A549 (cell line): ENCODE data around the gene ASXL2. TPM values are rescaled to one million over a fixed set of nuclear protein-coding genes. Genes with fewer than 3 reads are reported as not detected.

Experiments
- ATAC-seq, 2 experiments: fragments of 200-7000 bp in 1 of 2; fragments of >200 bp in 1 of 2; cut with Nextera tagmentation in 1 of 2; cut with Tn5 transposase in 1 of 2; 3 replicates each; pipeline versions ENCODE4 v1.8.0 to v1.9.1; 2018 to 2020; ENCODE audit warnings: mild to moderate bottlenecking in 1 of 2, moderate library complexity in 1 of 2
- CTCF ChIA-PET: fragments of 300-600 bp; sonication (Branson Sonifier 250); formaldehyde crosslinking; extraction: SDS; loops from one replicate; lab custom pipeline; 2021; ENCODE audit warnings: antibody characterized with exemption, inconsistent platforms; lab: Yijun Ruan, JAX
- POLR2A ChIA-PET: fragments of 350-600 bp; formaldehyde crosslinking; extraction: SDS; loops from one replicate; lab custom pipeline; 2021; ENCODE audit warnings: antibody characterized with exemption, inconsistent platforms; lab: Yijun Ruan, JAX
- DNase-seq, 2 experiments: peaks; one replicate each; pipeline versions ENCODE4 v3.0.0 to v3.0.0-alpha.2; 2011 to 2016; ENCODE audit warnings: low read depth in 1 of 2, low spot score in 1 of 2
- FAIRE-seq: peaks from 2 replicates; lab custom pipeline; 2011; peaks lifted over from hg19 to GRCh38; lab: Jason Lieb, UNC
- H3K27ac ChIP-seq, 2 experiments: fragments of >200 bp; sonication (Bioruptor Twin); formaldehyde crosslinking; 3 replicates each; pipeline ENCODE4 v1.5.1; 2016 to 2017
- H3K4me1 ChIP-seq: fragments of >200 bp; sonication (Bioruptor Twin); formaldehyde crosslinking; 3 replicates; pipeline ENCODE4 v1.6.1; 2016
- H3K4me2 ChIP-seq: fragments of >200 bp; sonication (Bioruptor Twin); formaldehyde crosslinking; 3 replicates; pipeline ENCODE4 v1.6.1; 2016
- H3K4me3 ChIP-seq: fragments of >200 bp; sonication (Bioruptor Twin); formaldehyde crosslinking; 3 replicates; pipeline ENCODE4 v1.5.1; 2016
- H3K9me3 ChIP-seq: fragments of >200 bp; sonication (Bioruptor Twin); formaldehyde crosslinking; 3 replicates; pipeline ENCODE4 v1.6.1; 2016
- CBX8 ChIP-seq: fragments of 200-600 bp; sonication (generic); IDR thresholded peaks from 2 replicates; pipeline ENCODE4 v1.6.1; 2016
- CHD4 ChIP-seq: fragments of 200-600 bp; sonication (generic); IDR thresholded peaks from 2 replicates; pipeline ENCODE4 v1.6.1; 2016; ENCODE audit warnings: antibody characterized with exemption, mild to moderate bottlenecking, borderline replicate concordance
- EHF ChIP-seq: fragments of 250-450 bp; sonication (Bioruptor Pico); IDR thresholded peaks from 2 replicates; pipeline ENCODE4 v1.5.0; 2020; ENCODE audit warnings: mild to moderate bottlenecking
- ELK1 ChIP-seq: fragments of 150-350 bp; IDR thresholded peaks from 2 replicates; pipeline ENCODE4 v1.6.1; 2014; ENCODE audit warnings: low read depth, mild to moderate bottlenecking, low read length
- ESRRA ChIP-seq: fragments of 150-350 bp; IDR thresholded peaks from 2 replicates; pipeline ENCODE4 v1.6.1; 2014; ENCODE audit warnings: mild to moderate bottlenecking, low read length, borderline replicate concordance
- HDAC2 ChIP-seq: fragments of 200-600 bp; sonication (generic); IDR thresholded peaks from 2 replicates; pipeline ENCODE4 v1.6.1; 2016
- HES2 ChIP-seq: fragments of >200 bp; sonication (Bioruptor Twin); formaldehyde crosslinking; IDR thresholded peaks from 2 replicates; pipeline ENCODE4 v1.6.1; 2016
- HEYL ChIP-seq: fragments of 250-450 bp; sonication (Bioruptor Pico); IDR thresholded peaks from 2 replicates; pipeline ENCODE4 v1.8.0; 2021; ENCODE audit warnings: mild to moderate bottlenecking, moderate library complexity
- HOXB13 ChIP-seq: fragments of 250-450 bp; sonication (Bioruptor Pico); IDR thresholded peaks from 2 replicates; pipeline ENCODE4 v1.5.0; 2020; ENCODE audit warnings: low read depth, mild to moderate bottlenecking, moderate library complexity
- KDM5A ChIP-seq: fragments of 200-600 bp; sonication (generic); IDR thresholded peaks from 2 replicates; pipeline ENCODE4 v1.6.1; 2016; ENCODE audit warnings: antibody characterized with exemption, mild to moderate bottlenecking
- MAFK ChIP-seq: fragments of 450-650 bp; IDR thresholded peaks from 2 replicates; pipeline ENCODE4 v1.6.1; 2014; ENCODE audit not compliant: partially characterized antibody
- MAX ChIP-seq: IDR thresholded peaks from 2 replicates; pipeline ENCODE4 v1.6.1; 2012
- MAZ ChIP-seq: fragments of 150-350 bp; IDR thresholded peaks from 2 replicates; pipeline ENCODE4 v1.6.1; 2014; ENCODE audit warnings: antibody characterized with exemption, low read depth, low read length, borderline replicate concordance
- MYC ChIP-seq: IDR thresholded peaks from 2 replicates; pipeline ENCODE4 v1.6.1; 2012; ENCODE audit warnings: mild to moderate bottlenecking, inconsistent platforms, low read length, improper control_type of control experiment, borderline replicate concordance
- NFE2L2 ChIP-seq: fragments of 150-350 bp; conservative IDR thresholded peaks from 2 replicates; pipeline ENCODE4 v1.6.1; 2014; ENCODE audit warnings: low read length
- RCOR1 ChIP-seq: fragments of 150-350 bp; IDR thresholded peaks from 2 replicates; pipeline ENCODE4 v1.6.1; 2014; ENCODE audit warnings: antibody characterized with exemption, low read length, low read depth
- REST ChIP-seq: fragments of 200-600 bp; sonication (generic); IDR thresholded peaks from 2 replicates; pipeline ENCODE4 v1.6.1; 2016; ENCODE audit warnings: antibody characterized with exemption, mild to moderate bottlenecking, moderate library complexity
- SMC3 ChIP-seq: fragments of >200 bp; sonication (Bioruptor Twin); formaldehyde crosslinking; IDR thresholded peaks from 3 replicates; pipeline ENCODE4 v1.6.1; 2018; ENCODE audit warnings: inconsistent platforms
- WGBS: methylation state at CpG from one replicate; pipeline ENCODE4 v1.1.6; 2017; ENCODE audit errors: missing lambda C conversion rate; 5-methylcytosine and 5-hydroxymethylcytosine counted together
- polyA plus RNA-seq, 4 experiments: library from polyadenylated mRNA; depleted of rRNA in 3 of 4; stranded (reverse); fragments of >200 nt; fragmentation: RNase III in 1 of 4; extraction: RNeasy Plus Mini Kit Qiagen cat#74134 plus additional on column Dnase treatment in 1 of 4; gene quantifications; 2 replicates in 3 of 4; 3 replicates in 1 of 4; pipeline ENCODE4 v1.2.3, GENCODE V29; 2011 to 2017

Gene ASXL2
- polyA plus RNA-seq, 2 of the 4 experiments (the other 2 are of a cell fraction) = 10.3 to 26.4 TPM

- POLR2A ChIA-PET = no interaction called here
- Histone ChIP-seq H3K9me3 (no peaks in the 10 kb centered on the region), H3K4me2 (no peak overlapping the region), H3K4me1 (peaks cover 13% of the 10 kb centered on the region), H3K27ac (no peak overlapping the region), H3K4me3 (no peak overlapping the region)
- no peak for FAIRE-seq
- peak in 1 of 2 experiments; percentile 59; a peak in 3 of 6 replicates for ATAC-seq
- peak in 1 of 2 experiments; percentile 27 for DNase-seq
- CTCF ChIA-PET = no interaction called here
- TF ChIP-seq EHF (CRISPR knock-in tag) = no peak
- 34% methylated on average over 2 of the region's 2 CpGs for WGBS
Observed at GRCh38 chr2:25787020-25787419, 91.3 kb downstream of the ASXL2 start.

- peaks cover 1% of the 10 kb centered on the region for H3K4me1 ChIP-seq
- H3K27ac ChIP-seq = no peak overlapping the region
- CTCF ChIA-PET = interaction anchor here (1.0 to 1.1 kb wide), 3 partner anchors 12 to 16 kb away, joined by 3 to 4 read pairs (median 3); no protein-coding TSS in a partner anchor
- FAIRE-seq = no peak
- TF ChIP-seq MAX (no peak), MAFK (peak; percentile 91)
- TF ChIP-seq, all 56 proteins: peak for 1
- 99% methylated on average over 4 of the region's 4 CpGs for WGBS
- Histone ChIP-seq H3K4me3 (no peak overlapping the region), H3K9me3 (no peaks in the 10 kb centered on the region), H3K4me2 (no peak overlapping the region)
- POLR2A ChIA-PET = no interaction called here
- ATAC-seq (no peak), DNase-seq (no peak)
Observed at GRCh38 chr2:25784404-25784803, 93.9 kb downstream of the ASXL2 start.

- Histone ChIP-seq H3K4me2 (no peak overlapping the region), H3K9me3 (no peaks in the 10 kb centered on the region), H3K4me3 (no peak overlapping the region), H3K27ac (no peak overlapping the region), H3K4me1 (no peaks in the 10 kb centered on the region)
- DNase-seq (no peak), ATAC-seq (no peak), FAIRE-seq (no peak)
- POLR2A ChIA-PET = no interaction called here
- CTCF ChIA-PET = no interaction called here
- TF ChIP-seq HES2 (no peak), SMC3 (no peak), MAFK (no peak), KDM5A (no peak)
- WGBS = 95% methylated on average over 5 of the region's 5 CpGs
Observed at GRCh38 chr2:25777077-25777476, 101.2 kb downstream of the ASXL2 start.

GRCh38 chr2:25772078-25772477, 106.2 kb downstream of the ASXL2 start:
- POLR2A ChIA-PET = no interaction called here
- DNase-seq (no peak), FAIRE-seq (no peak), ATAC-seq (no peak)
- Histone ChIP-seq H3K4me2 (no peak overlapping the region), H3K4me3 (no peak overlapping the region), H3K4me1 (no peaks in the 10 kb centered on the region), H3K9me3 (no peaks in the 10 kb centered on the region), H3K27ac (0 out of 6 replicates have a peak overlapping the region, but pooled peaks of 1 of the 2 experiments have one; percentile 39)
- CTCF ChIA-PET = interaction anchor here (1.4 to 1.6 kb wide), 3 partner anchors 12 to 72 kb away, joined by 3 to 4 read pairs (median 3); no protein-coding TSS in a partner anchor
- WGBS = 97% methylated on average over 4 of the region's 4 CpGs
- TF ChIP-seq MAFK = peak; percentile 54
- TF ChIP-seq NFE2L2 = no peak
- TF ChIP-seq CBX8 = no peak

- Histone ChIP-seq H3K4me3 (no peak overlapping the region), H3K4me2 (no peak overlapping the region), H3K27ac (no peak overlapping the region), H3K4me1 (peaks cover 6% of the 10 kb centered on the region; the same call in 1 of the 3 replicates), H3K9me3 (no peaks in the 10 kb centered on the region)
- no peak for TF ChIP-seq HOXB13 (CRISPR knock-in tag)
- no peak for TF ChIP-seq RCOR1
- no peak for TF ChIP-seq ELK1
- no peak for TF ChIP-seq ESRRA
- TF ChIP-seq CHD4 = no peak
- no peak for TF ChIP-seq HEYL (CRISPR knock-in tag)
- TF ChIP-seq MYC = no peak
- no peak for TF ChIP-seq HDAC2
- TF ChIP-seq REST = no peak
- TF ChIP-seq MAZ = no peak
- 92% methylated on average over 1 of the region's 1 CpG for WGBS
- ChIA-PET POLR2A (no interaction called here), CTCF (interaction anchor here (0.6 to 1.5 kb wide), 3 partner anchors 10 to 175 kb away, joined by 3 to 4 read pairs (median 3); no protein-coding TSS in a partner anchor)
- ATAC-seq (no peak), FAIRE-seq (no peak), DNase-seq (no peak)
Observed at GRCh38 chr2:25763575-25763974, 114.7 kb downstream of the ASXL2 start.
